ENCODE data around the gene NUMA1.

Gene NUMA1, protein sequence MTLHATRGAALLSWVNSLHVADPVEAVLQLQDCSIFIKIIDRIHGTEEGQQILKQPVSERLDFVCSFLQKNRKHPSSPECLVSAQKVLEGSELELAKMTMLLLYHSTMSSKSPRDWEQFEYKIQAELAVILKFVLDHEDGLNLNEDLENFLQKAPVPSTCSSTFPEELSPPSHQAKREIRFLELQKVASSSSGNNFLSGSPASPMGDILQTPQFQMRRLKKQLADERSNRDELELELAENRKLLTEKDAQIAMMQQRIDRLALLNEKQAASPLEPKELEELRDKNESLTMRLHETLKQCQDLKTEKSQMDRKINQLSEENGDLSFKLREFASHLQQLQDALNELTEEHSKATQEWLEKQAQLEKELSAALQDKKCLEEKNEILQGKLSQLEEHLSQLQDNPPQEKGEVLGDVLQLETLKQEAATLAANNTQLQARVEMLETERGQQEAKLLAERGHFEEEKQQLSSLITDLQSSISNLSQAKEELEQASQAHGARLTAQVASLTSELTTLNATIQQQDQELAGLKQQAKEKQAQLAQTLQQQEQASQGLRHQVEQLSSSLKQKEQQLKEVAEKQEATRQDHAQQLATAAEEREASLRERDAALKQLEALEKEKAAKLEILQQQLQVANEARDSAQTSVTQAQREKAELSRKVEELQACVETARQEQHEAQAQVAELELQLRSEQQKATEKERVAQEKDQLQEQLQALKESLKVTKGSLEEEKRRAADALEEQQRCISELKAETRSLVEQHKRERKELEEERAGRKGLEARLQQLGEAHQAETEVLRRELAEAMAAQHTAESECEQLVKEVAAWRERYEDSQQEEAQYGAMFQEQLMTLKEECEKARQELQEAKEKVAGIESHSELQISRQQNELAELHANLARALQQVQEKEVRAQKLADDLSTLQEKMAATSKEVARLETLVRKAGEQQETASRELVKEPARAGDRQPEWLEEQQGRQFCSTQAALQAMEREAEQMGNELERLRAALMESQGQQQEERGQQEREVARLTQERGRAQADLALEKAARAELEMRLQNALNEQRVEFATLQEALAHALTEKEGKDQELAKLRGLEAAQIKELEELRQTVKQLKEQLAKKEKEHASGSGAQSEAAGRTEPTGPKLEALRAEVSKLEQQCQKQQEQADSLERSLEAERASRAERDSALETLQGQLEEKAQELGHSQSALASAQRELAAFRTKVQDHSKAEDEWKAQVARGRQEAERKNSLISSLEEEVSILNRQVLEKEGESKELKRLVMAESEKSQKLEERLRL (N-terminal part only)

DNA sequence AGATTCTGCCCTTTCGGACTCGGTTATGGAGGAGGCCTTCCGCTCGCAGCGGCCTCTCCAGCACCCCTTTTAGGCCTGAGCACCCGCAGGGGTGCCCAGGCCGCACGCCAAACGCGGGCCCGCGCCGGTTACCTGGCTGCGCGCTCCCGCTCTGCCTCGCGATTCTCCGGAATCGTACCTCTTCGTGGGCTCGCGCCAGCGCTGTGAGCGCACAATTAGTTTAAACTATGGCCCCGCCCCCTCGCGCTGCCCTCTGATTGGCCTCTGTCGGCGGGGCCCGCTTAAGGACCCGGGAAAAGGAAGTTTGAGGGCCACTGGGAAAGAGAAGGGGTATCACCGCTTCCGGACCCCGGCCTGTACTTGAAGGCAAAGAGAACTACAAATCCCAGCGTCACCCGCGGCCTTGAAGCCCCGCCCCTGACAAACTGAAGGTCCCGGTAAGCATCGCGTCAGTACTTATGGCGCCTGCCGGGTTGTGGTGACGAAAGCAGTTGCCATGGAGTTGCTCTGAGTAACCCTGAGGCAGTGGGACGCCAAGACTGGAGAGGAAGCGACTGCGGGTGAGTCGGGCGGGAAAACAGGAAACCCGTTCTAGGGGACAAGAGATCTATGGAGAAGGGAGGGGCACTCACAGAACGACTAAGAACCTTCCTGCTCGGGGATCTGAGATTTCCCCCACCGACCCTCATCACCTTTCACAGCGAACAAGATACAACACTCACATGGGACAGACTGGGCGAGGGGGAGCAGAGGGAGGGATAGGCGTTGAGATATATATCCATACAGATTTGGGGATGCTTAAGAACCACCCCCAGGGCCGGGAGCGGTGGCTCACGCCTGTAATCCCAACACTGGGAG lies at the start of gene NUMA1, which contains the start of gene LRRC51:
TSS of gene NUMA1 (minus strand) at position 217 of the 858 bp plus-strand sequence. CDS start 44,599 bp downstream, outside the sequence.
TSS of gene LRRC51 (plus strand) at position 525 of the 858 bp plus-strand sequence. CDS start 8,234 bp downstream, outside the sequence.
- DNase-seq, result peak; percentile 99

DNA sequence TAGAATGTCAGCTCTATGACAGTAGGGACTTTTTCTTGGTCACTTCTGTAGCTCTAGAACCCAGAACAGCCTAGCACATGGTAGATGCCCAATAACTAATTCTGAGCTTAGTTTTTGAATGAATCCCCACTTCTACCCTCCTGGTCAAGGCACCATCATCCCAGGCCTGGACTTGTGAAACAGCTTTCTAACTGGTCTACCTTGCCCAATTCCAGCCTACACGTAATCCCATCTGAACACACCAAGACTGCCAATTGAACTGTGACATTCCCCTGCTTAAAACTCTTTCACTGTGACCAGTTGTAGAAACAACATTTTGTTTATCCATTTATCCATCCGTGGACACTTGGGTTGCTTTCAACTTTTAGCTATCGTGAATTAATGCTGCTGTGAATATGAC lies 49.0 kb upstream of the NUMA1 start:
- DNase-seq, result no peak

DNA sequence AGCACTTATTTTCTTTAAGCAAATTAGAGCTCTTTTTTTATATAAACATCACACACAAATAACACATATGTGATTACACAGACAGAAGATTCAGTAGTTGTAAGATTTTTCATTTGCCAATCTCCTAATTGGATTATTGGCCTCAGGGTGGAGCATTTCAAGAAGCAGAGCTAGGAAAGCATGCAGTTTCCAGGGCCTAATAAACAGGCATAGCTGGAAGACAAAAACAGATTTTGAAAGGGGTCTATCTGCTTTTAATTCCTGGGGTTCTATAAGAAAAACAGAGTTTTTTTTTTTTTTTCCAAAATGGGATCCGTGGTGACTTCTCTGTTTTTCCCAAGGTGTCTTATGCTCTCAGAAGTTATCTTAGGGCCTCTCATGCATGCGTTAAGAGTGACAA lies 47.6 kb upstream of the NUMA1 start:
- DNase-seq, result no peak

DNA sequence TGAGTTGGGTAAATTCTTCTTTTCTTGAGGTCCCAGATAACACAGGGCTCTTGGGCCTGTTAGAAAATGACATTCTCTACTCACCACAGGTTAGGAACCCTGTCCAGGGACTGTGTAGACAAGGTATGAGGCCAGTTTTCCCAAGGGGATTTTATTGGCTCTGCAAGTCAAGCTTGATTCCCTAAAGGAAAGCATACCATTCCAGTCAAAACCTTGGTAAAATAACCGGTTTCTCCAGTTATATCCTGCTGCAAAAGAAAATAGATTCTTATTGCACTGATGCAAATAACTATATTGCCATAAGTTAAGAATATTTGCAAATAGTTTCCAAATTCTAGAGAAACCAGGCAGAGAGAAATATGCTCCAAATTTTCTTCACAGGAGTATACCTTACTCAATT lies 45.6 kb upstream of the NUMA1 start:
- no peak for DNase-seq

DNA sequence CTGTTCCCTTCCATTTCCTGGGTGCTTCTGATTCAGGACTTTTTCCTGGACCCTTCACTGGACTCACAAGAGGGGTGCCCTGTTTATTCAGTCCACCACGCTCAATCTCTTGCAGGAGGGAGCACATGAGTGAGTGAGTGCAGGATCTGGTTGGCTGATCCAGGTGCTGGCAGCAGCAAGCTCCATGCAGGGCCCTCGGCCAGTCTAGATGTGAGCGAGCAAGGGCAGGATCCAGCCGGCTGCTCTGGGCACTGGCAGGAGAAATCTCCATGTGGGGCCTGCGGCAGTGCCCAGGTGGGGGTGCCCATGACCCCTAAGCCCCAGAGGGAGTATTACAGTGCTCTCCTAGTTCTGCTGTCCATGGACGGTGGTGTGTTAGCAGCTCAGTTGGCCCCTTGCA lies 43.7 kb upstream of the NUMA1 start:
- DNase-seq, result no peak

DNA sequence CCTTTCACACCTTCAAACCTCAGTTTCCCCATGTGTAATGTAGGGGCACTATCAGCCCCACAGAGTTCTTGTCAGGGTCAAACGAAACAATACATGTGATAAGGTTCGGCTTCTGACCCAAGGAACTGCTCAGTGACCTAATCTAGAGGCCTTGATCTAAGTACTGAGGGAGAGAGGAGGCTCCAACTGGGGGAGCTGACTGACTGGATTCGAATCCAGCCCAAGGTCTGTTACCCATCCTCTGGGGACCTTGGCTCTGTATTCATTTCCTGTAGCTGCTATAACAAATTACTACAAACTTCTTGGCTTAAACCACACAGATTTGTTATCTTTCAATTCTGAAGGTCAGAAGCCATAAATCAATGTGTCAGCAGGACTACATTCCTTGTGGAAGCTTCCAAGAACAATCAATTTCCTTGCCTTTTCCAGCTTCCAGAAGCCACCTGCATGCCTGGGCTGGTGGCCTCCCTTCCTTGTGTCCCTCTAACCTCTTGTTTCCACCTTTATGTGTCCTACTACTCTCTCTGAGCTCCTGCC lies 42.8 kb upstream of the NUMA1 start:
- DNase-seq, result no peak

DNA sequence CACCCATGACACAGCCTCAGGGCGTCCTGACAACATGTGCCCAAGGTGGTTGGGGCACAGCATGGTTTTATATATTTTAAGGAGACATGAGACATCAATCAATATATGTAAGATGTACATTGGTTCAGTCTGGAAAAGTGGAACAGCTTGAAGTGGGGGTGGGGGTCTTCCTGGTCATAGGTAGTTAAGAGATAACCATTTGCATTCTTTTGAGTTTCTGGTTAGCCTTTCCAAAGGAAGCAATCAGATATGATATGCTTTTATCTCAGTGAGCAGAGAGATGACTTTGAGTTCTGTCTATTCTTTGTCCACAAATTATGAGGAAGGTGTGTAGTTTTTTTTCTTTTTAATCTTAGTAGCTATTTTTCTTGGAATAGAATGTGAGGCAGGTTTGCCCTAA lies 42.3 kb upstream of the NUMA1 start:
- no peak for DNase-seq

DNA sequence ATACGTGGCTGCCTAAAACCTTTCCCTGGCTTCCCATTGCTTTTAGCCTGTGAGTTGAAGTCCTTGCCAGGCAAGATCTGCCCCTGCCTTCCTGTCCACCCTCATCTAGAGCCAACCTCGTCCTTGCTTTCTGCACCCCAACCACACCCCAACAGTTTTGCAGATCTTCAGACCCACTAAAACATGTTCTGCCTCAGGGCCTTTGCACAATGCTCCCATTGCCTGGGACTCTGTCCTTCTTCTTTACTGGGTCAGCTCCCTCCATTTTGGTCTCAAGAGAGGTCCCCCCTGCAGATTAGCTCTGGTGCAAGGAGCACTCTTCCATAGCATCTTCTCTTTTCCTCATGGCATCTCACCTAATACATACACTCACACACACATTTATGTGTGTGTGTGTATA lies 40.6 kb upstream of the NUMA1 start:
- DNase-seq, result no peak

DNA sequence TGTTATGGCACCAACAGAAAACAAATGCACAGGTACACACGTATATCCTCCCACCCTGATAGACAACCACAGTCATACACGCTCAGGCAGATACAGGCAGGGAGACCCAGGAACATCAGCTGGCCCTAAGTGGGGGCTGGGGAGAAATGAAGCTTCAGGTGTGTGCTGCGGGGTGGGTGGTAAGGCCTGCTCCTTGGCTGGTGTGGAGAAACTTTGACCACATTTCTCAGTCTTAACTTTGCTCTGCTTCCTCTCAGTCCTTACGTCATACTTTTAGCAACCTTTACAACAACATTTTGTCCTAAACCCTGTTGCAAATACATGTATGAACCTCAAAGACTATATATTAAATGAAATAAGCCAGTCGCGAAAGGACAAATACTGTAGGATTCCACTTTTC lies 38.9 kb upstream of the NUMA1 start:
- DNase-seq, result no peak

DNA sequence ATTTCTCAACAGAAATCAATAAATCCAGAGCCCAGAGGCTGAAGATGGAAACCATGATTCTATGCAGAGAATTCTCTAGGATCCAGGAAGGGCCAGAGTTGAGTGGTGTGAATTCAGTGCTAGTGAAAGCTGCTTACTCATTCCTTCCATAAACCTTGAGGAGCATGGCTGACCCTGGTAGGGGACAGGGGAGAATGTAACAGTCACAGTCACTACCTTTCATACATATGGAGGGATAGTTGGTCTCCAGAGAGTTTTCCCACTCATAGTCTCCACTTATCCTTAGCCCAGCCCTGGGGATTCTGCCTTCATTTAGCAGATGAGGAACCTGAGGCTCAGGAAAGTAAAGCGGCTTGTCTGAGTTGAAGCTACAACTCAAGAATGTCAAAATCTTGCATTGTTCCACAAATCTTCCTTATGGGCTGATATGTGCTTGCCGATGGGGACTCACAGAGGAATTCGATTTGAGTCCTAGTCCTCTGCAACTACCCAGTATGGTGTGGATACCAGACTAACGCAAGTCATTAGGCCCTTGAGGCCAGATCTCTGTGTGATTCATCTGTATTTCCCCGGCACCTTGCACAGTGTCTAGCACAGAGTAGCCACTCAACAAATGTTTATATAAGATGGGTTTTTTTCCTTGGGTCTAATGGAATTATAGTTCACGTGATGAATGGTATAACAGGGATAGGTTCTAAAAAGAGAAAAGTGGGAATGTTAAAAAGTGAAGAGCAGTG lies 35.8 kb upstream of the NUMA1 start:
- DNase-seq, result no peak

DNA sequence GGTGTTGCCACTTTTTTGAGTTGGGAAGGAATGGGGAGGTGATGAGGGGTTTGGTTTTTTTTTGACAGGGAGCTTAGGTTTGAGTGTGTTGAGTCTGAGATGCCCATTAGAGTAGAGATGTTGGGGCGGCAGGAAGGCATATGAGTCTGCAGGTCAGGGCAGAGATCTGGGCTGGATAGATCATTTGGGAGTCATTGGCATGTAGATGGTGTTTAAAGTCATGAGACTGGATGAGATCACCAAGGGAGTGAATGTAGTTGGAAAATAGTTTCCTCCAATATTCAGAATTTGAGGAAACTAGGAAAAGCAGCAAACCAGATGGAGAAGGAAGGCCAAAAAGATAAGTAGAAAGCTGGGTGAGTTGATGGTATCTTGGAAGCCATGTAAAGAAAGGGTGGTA lies 34.2 kb upstream of the NUMA1 start:
- DNase-seq, result no peak

DNA sequence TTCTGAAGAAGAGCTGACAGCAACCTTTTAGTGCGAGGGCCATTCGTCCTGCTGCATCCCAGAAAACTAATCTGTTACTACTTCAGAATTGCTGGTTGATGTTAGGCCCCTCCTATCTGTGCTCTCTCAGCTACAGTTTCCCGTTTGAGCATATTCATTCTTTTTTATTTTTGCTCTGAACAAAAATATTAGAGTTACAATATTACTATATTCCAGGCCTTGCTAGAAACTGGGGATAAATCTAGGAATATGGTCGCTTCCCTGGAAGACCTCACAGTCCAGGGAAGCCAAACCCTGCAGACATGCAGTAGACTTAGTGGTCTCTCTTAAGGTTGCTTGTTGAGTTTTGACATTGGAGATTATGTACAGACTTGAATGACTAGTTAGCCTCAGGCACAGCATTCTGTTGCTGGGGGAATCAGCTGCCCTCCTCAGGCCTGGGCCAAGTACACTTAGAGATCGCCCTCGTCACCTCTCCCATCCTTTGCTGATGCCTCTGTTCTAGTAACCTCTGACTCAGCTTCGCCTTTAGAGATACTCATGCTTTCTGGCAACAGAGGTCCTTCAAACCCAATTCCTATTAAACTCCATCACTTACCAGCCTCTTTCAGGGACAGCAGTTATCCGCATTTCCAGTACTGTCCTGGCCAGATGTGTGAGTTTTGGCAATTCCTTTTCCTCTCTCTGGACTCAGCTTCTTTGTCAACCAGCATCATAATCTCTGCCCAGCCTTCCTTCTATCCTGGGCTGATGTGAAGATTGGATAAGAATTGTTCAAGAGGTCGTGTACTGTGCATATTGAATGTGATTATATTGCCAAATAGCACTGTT lies 32.9 kb upstream of the NUMA1 start:
- no peak for DNase-seq

DNA sequence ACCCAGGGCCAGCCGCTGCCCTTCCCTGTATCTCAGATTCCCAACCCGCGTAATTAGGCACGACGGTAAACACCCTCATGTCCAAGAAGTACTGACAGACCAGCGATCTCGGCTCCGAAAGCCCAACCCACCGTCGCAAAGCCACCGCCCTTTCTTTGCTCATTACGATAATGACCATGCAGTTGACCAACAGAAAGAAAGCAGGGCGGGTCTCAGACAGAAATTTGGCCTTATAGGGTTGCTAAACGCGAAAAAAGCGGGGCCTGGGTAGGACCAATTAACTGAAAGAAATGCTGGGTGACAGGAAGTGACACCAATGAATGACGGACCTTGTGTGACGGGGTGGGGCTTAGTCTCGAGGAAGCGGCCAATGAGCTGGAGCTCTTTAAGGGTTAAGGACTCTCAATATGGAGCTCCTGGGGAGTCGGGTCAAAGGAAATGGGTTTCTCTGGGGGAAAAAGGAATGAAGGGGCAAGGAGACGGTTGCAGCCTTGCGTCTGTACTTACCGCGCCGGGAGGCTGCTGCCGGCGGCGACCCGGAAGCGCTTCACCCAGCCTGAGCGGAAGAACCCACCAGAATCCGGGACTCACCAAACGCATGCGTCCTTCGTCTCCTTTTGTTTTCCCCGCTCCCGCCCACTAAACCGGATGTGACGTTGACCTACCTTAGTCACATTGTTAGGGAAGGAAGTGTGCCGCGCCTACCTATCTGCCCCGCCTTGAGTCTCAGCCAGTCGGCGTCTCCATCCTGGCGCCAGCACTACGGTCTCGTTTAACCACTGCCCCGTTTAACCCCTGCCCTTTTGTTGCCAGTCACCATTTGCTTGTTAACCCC lies 32.0 kb upstream of the NUMA1 start, which contains the start of gene ANAPC15:
TSS of gene ANAPC15 (minus strand) at position 553 of the 835 bp plus-strand sequence. CDS start 1,419 bp downstream, outside the sequence.
- peak; percentile 99 for DNase-seq

DNA sequence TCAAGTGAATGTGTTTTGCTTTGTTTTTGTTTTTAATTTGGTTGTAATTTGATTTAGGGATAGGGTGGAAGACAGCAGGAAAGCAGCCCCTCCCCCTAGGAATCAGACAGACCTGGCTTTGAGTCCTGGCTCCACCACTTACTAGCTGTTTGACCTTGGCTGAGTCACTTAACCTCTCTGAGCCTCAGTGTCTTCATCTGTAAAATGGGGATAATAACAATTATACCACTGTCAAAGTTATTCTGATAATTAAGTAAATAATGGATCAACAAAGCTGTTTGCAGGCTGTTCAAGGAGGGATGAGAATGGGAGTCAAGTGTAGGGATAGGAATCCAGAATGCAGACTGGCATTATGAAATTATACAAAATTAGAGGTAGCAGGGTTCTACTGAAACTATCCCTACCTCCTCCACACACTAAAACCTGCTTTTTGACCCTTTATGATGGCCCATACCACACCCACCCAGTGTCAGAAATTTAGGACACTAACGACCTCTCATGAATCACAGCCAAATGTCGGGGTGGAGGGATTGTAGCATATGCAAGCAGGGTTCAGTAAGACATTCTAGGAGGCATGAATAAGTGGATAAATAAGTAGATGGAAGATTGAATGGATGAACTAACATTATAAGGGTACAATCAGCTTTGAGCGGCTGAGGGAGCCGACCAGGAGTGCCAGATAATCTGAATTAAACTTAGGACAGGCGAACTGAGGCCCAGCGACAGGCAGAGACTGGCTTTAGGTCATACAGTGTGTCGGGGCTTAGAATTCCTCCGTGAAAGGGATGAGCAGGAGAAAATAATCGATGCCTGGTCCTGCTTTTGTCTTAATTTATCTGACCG lies 31.2 kb upstream of the NUMA1 start:
- DNase-seq, result no peak

DNA sequence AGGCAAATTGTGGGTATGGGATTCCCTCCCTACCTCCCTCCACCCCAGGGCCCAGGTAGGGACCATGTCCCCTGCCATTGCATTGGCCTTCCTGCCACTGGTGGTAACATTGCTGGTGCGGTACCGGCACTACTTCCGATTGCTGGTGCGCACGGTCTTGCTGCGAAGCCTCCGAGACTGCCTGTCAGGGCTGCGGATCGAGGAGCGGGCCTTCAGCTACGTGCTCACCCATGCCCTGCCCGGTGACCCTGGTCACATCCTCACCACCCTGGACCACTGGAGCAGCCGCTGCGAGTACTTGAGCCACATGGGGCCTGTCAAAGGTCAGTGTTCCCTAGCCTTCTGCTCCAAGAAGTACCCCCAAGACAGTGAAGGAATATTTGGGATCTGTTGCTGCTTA lies 25.5 kb upstream of the NUMA1 start, which contains the start of gene TOMT:
TSS of gene TOMT (plus strand) at position 37 of the 400 bp plus-strand sequence. CDS start at position 65, 28 bp downstream.
- no peak for DNase-seq

DNA sequence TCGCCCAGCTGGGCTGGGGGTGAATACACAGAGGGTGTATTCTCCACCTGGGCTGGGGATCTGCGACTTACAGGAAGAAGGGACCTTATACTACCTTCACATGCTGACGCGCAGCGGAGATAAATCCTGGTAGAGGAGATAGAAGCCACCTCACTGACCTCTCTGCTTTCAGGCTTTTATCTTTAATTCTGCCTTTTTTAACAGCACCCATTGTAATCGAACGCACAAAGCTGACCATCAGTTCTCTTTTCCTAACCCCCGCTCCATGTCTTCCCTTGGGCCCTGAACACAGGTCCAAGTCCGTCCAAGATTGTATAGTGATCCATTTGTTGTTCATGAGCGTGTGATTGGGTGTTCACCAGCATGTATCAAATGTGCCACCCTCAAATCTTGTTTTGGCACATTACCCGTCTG lies 23.4 kb upstream of the NUMA1 start:
- no peak for DNase-seq

DNA sequence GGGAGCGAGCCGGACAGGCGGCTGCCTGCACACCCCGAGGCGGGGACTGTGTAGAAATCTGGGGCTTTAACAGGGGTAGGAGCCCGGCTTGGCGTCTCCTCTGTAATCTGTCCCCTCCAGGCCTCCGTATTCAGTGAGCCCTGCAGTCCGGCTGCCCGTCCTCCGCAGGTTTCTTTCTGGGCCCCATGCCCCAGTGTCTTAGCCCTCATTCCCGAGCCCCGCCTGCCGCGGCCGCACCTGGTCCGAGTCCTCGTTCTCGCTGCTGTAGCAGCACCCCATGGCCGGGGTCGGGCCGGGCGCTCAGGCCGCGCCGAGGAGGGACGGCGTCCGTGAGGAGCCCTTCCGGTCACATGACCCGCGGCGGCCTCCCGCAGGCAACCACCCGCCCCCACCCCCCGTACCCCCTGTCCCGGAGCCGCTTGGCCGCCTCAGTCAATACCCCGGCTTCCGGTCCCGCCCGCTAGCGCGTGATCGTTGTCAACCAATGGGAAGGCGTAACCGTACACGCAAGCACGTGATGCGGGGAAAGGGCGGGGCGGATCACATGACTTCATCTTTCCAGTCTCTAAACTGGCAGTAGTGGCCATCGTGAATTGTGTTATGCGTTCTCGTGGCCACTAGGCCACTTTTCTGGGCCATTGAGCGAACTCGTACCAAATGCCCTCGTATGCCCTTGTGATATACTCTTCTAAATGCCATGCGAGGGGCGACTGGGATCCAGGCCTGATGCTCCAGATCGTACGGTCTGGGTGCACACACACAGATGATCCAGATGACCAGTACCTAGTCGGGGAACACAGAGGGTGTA lies 22.8 kb upstream of the NUMA1 start, which contains the start of gene LAMTOR1:
TSS of gene LAMTOR1 (minus strand) at position 352 of the 808 bp plus-strand sequence. CDS start at position 279, 73 bp downstream.
- peak; percentile 98 for DNase-seq

Measured in CD4-positive, alpha-beta T cell treated with Interleukin-12 subunit alpha and Interleukin-12 subunit beta, for 1 hour (primary cell).